Large intestine (tissue), 3 donors: ENCODE data around the gene NKX1-1. TPM values are rescaled to one million over a fixed set of nuclear protein-coding genes. Genes with fewer than 3 reads are reported as not detected.
"Not testable (repeated sequence)": the region's sequence is repeated elsewhere in the genome, so short reads cannot be mapped to it uniquely, and the experiment has no call there.

Experiments
- DNase-seq, 2 donors: peaks; one replicate each; pipeline versions ENCODE4 v3.0.0 to v3.0.0-alpha.2; 2013
- H3K27ac ChIP-seq: one replicate; pipeline ENCODE4 v1.5.1; 2013; ENCODE audit warnings: low read length
- H3K27me3 ChIP-seq: 2 replicates; pipeline ENCODE4 v1.6.1; 2013; ENCODE audit warnings: low read length; ENCODE audit not compliant: control insufficient read depth, insufficient read depth
- H3K36me3 ChIP-seq: 2 replicates; pipeline ENCODE4 v1.6.1; 2013; ENCODE audit warnings: low read length; ENCODE audit not compliant: control insufficient read depth, insufficient read depth
- H3K4me1 ChIP-seq: one replicate; pipeline ENCODE4 v1.6.1; 2013; ENCODE audit warnings: low read length; ENCODE audit not compliant: control insufficient read depth, insufficient read depth
- H3K4me3 ChIP-seq: one replicate; pipeline ENCODE4 v1.5.1; 2013; ENCODE audit warnings: low read length
- H3K9me3 ChIP-seq: one replicate; pipeline ENCODE4 v1.6.1; 2013; ENCODE audit warnings: mild to moderate bottlenecking, low read depth, low read length, moderate library complexity; ENCODE audit not compliant: control insufficient read depth
- WGBS: methylation state at CpG from one replicate; pipeline ENCODE4 v1.1.5; 2013; ENCODE audit warnings: low lambda C conversion rate; ENCODE audit not compliant: insufficient coverage; 5-methylcytosine and 5-hydroxymethylcytosine counted together
- polyA plus RNA-seq: library from polyadenylated mRNA; unstranded; fragments of 120-200 nt; gene quantifications from one replicate; pipeline ENCODE4 v1.2.1, GENCODE V29; 2013

Gene NKX1-1
- polyA plus RNA-seq, 1 donor: not detected

DNA sequence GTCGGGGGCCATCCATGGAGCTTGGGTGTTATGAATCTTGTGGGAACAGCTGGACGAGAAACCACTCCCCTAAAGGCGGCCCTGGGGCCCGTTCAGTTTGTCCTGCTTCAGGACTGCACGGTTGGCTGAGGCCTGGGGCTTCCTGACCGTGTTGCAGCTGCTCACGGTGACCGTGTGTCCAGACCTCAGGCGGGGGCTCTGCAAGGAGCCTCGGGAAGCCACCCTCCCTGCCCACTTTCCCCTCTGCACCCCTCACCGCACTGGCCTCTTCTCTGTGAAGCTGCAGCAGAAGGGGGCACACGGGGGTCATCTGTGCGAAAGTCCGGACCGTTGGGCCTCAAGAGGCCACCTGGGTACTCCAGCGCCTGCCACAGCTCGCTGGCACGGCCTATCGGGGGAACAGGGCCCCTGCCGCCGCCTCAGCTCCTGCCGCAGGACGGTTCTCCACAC lies 29.8 kb downstream of the NKX1-1 start:
- Histone ChIP-seq H3K4me3 (no peak overlapping the region), H3K36me3 (peaks cover 35% of the 10 kb centered on the region), H3K4me1 (no peaks in the 10 kb centered on the region), H3K27ac (no peak overlapping the region), H3K9me3 (no peaks in the 10 kb centered on the region), H3K27me3 (no peaks in the 10 kb centered on the region)
- no CpG with 5 or more reads among the region's 23 CpGs for WGBS
- DNase-seq: no peak

DNA sequence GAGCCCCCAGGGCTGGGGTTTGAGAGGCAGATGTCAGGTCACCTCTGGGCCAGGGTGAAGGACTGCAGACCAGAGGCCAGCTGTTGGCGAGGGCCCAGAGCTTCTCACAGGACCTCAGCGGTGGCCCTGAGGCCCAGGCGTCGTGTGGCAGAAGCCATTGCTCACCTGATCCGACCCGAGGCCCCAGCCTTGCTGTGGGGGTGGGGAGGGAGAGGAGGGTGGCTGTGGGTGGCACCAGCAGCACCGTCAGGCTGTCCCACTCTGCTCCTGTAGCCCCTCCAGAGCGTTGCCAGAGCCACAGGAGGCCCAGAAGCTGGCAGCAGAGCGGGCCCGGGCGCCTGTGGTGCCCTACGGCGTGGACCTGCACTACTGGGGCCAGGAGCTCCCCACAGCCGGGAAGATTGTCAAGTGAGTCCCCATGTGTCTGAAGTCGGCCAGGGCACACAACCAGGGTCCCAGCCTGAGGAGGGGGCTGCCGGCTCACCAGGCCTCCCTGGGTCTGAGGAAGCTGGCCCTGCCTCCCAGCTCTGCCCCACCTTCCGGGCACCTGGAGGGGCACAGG lies 30.4 kb downstream of the NKX1-1 start:
- H3K4me3 ChIP-seq: no peak overlapping the region
- no peaks in the 10 kb centered on the region for H3K4me1 ChIP-seq
- H3K27ac ChIP-seq: no peak overlapping the region
- peaks cover 37% of the 10 kb centered on the region for H3K36me3 ChIP-seq
- H3K27me3 ChIP-seq: no peaks in the 10 kb centered on the region
- no CpG with 5 or more reads among the region's 17 CpGs for WGBS
- DNase-seq: no peak
- H3K9me3 ChIP-seq: no peaks in the 10 kb centered on the region

DNA sequence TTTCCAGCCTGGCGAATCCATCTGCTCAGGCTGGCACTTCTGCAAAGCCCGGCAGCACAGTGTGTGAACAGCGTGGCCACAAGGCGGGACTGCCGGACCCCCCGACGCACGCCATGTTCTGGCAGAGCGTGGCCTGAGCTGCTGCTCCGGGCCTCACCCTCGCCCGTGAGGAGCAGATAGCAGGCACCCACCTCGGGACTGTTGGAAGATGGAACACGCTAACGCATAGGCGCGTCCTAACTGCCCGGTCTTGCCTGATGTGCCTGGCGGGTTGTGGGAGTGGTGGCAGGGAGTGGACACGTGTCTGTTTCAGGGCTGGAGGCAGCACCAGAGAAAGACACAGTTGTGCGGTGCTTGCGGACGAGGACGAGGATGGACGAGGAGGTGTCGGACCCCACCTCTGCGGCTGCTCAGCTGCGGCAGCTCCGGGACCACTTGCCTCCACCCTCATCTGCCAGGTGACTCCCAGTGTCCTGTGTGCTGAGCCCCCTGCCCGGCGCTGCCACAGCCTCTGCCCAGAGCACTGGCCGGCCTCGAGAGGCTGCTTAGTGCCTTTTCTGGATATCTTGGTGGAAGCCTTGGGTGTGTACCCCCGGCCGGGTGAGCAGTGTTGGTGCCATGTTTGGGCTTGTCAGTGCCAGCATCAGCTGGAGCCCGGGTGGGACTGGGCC lies 31.1 kb downstream of the NKX1-1 start:
- no peaks in the 10 kb centered on the region for H3K27me3 ChIP-seq
- no peak overlapping the region for H3K27ac ChIP-seq
- H3K9me3 ChIP-seq: no peaks in the 10 kb centered on the region
- no peaks in the 10 kb centered on the region for H3K4me1 ChIP-seq
- H3K4me3 ChIP-seq: no peak overlapping the region
- H3K36me3 ChIP-seq: peaks cover 38% of the 10 kb centered on the region
- DNase-seq: no peak
- WGBS: no CpG with 5 or more reads among the region's 36 CpGs

DNA sequence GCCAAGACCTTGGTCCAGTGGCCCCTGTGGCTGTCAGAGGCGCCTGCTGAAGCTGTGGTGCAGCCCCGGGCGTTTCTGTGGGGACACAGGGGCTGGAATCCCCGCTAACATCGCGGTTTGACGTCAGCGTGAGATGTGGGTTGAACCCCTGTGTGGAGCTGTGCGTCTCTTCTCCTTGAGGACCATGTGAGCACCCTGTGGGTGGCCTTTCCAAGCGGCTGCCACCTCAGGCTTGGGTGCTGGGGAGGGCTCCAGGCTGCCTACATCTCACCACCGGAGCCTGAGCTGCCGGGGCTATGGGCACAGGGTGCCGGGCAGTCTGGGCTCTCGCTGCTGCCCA lies 31.6 kb downstream of the NKX1-1 start:
- Histone ChIP-seq H3K4me1 (no peaks in the 10 kb centered on the region), H3K27me3 (no peaks in the 10 kb centered on the region), H3K9me3 (no peaks in the 10 kb centered on the region), H3K36me3 (peaks cover 38% of the 10 kb centered on the region), H3K27ac (no peak overlapping the region), H3K4me3 (no peak overlapping the region)
- no peak for DNase-seq
- no CpG with 5 or more reads among the region's 14 CpGs for WGBS

DNA sequence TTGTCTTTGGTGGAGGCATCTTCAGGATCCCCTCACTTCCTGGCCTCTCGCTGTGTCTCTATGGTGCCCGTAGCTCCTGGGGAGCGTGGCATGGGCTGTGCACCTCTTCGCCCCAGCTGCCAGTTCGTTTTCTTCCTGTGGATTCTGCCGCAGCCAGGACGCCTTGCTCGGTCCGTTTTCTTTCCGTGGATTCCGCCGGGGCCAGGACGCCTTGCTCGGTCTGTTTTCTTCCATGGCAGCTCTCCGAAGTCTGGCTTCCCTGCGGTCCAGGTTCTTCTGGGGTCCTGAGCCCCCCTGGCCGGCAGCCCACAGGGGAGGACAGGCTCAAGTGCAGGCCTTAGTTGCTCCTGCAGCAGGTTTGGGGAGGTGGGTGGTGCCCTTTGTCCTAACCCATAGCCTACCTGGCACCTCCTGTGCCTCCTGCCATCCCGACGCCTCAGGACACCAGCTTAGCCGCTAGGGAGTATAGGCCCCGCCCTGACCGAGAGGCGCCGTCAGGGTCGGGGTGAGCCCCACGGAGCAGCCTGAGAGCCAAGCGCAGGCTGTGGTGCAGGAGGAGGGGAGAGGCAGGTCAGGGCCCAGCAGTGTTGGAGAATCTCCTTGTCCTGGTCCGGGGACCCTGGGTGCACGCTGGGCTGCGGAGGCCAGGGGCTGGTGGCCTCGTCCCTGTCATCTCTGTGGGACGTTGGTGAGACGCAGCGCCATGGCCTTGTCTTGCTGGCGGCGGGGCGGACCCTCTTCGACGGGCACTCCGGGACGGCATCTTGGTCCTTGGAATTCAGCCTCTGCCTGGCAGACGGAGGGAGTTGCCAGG lies 32.1 kb downstream of the NKX1-1 start:
- Histone ChIP-seq H3K27ac (no peak overlapping the region), H3K36me3 (peaks cover 38% of the 10 kb centered on the region), H3K9me3 (no peaks in the 10 kb centered on the region), H3K4me1 (no peaks in the 10 kb centered on the region), H3K27me3 (no peaks in the 10 kb centered on the region), H3K4me3 (no peak overlapping the region)
- no CpG with 5 or more reads among the region's 42 CpGs for WGBS
- DNase-seq: no peak

DNA sequence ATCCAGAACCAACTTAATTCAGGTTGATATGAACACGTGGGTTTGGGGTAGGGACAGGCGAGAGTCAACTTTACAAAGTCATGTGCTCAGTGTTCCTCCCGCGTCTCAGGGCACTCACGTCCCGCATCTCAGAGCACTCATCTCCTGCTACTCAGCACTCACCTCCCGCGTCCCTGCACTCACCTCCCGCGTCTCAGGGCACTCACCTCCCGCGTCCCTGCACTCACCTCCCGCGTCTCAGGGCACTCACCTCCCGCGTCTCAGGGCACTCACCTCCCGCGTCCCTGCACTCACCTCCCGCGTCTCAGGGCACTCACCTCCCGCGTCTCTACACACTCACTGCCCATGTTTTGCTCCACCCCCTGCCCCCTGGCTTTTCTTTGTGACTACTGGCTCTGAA lies 33.7 kb downstream of the NKX1-1 start:
- not testable (repeated sequence) for DNase-seq, H3K27me3 ChIP-seq, H3K4me1 ChIP-seq, H3K9me3 ChIP-seq, H3K4me3 ChIP-seq, H3K27ac ChIP-seq
- WGBS: no CpG with 5 or more reads among the region's 22 CpGs
- H3K36me3 ChIP-seq: peaks cover 42% of the 10 kb centered on the region

DNA sequence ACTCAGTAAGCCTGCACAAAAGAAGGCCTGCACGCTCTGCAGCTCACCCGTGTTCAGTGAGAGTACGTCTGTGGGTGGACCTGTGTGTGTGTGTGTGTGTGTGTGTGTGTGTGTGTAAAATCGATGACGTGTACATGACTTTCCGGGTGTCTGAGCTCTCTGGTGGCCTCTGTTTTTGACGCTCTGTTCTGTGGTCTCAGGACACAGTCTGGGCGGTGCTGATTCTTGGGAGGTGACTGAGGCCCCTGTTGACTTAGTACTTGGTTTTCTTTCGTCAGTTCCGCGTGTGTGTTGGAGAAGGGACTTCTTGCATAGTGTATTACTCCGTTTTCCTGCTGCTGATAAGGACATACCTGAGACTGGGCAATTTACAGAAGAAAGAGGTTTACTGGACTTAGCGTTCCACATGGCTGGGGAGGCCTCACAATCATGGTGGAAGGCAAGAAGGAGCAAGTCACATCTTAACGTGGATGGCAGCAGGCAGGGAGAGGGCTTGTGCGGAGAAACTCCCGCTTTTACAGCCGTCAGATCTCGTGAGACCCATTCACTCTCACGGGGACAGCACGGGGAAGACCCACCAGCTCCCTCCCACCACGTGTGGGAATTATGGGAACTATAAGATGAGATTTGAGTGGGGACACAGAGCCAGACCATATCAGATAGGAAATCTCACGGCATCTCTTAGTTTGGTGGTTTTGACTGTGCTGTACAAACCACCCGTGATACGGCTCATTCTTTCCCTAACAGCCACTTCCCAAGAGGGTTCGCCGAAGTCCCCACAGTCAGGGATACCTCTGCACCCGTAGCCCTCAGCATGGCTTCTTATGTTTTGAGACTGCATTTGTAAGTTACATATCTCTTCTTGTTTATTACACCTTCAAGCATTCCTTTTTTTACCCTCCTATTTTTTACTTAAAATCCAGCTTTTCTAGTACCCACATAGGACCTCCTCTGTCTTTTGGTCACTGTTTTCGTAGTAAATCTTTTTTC lies 34.8 kb downstream of the NKX1-1 start:
- peaks cover 45% of the 10 kb centered on the region for H3K36me3 ChIP-seq
- no peak overlapping the region for H3K27ac ChIP-seq
- no peaks in the 10 kb centered on the region for H3K4me1 ChIP-seq
- WGBS: 90% methylated on average over 2 of the region's 28 CpGs
- no peaks in the 10 kb centered on the region for H3K27me3 ChIP-seq
- no peak overlapping the region for H3K4me3 ChIP-seq
- DNase-seq: no peak
- no peaks in the 10 kb centered on the region for H3K9me3 ChIP-seq

DNA sequence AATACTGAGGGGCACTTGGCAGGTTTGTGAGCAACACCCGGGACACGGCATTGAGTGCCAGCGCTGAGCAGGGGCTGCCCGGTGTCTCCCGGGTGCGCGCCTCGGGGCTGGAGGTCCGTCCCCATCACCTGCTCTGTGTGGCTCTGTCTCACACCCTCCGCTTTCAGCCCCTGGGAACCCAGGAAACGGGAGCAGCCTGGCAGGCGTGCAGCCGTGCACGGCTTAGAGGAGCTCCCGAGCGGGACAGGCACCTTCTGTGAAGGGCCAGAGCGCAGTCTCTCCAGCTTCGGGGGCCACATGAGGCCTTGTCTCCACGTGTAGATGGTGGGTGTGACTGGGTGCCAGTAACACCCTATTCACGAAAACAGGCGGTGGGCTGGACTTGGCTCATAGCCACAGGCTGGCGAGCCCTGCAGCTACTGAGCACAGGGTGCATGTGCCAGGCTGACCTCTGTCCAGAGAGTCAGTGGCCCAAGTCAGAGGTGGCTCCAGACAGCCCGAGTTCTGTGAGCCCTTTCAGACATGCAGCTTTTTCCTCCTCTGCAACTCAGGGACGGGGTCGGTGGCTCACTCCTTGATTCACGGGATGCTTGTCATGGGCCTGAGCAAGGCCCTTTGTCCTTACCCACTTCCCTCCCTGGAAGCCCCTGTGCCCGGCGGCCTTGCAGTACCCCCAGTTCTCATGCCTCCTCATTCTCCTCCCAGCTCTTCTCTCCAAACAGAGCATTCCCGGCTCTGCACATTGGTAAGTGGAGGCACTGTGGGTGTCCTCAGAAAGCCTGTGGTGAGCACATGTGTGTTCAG lies 35.7 kb downstream of the NKX1-1 start:
- peaks cover 39% of the 10 kb centered on the region for H3K36me3 ChIP-seq
- no peaks in the 10 kb centered on the region for H3K27me3 ChIP-seq
- no CpG with 5 or more reads among the region's 29 CpGs for WGBS
- no peak overlapping the region for H3K27ac ChIP-seq
- H3K4me3 ChIP-seq: no peak overlapping the region
- DNase-seq: no peak
- no peaks in the 10 kb centered on the region for H3K9me3 ChIP-seq
- H3K4me1 ChIP-seq: no peaks in the 10 kb centered on the region

DNA sequence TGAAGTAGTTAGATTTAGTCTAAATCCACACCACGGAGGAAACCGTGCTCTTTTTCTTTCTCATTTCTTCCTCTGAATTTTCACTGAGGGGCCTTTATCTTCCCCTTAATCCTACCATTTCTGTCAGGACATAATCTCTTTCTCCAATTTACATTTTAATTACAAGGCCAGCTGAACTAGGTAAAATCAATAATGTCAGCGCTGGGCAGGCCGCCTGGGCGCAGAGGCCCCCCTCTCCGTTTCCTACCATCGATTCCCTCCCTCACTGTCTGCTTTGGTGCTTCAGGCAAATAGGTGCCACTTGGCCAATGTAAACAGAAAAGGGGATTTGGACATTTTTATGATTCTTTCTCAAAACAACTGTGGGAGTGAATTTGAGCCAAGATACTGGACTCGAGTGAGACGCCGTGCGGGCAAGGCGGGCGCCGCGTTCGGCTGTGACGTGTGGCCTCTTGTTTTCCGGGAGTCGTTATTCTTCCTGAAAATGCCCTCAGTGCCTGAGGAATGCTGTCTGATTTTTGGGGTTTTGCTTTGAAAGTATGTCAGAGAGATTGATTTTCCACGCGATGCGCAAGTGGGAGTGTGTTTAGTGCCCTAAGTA lies 36.7 kb downstream of the NKX1-1 start:
- H3K4me3 ChIP-seq: no peak overlapping the region

More for the DNA sequence above, 36.7 kb downstream of the NKX1-1 start:
- no peaks in the 10 kb centered on the region for H3K9me3 ChIP-seq
- H3K27ac ChIP-seq: no peak overlapping the region
- no peaks in the 10 kb centered on the region for H3K4me1 ChIP-seq
- DNase-seq: no peak
- 91% methylated on average over 4 of the region's 22 CpGs for WGBS
- peaks cover 32% of the 10 kb centered on the region for H3K36me3 ChIP-seq
- no peaks in the 10 kb centered on the region for H3K27me3 ChIP-seq
